C4-2B (cell line): ENCODE results near the gene SLC2A9.

Experiments used
- H3K27ac ChIP-seq: fragments of 450-650 bp; 2 replicates; pipeline ENCODE4 v1.5.1; 2017
- ZFX ChIP-seq: fragments of 450-650 bp; IDR thresholded peaks from 2 replicates; pipeline ENCODE4 v1.6.1; 2017
- TF ChIP-seq, protein P1 (sequence below): fragments of 450-650 bp; conservative IDR thresholded peaks from 2 replicates; pipeline ENCODE4 v1.5.1; 2017; ENCODE audit warnings: mild to moderate bottlenecking

The SLC2A9 gene

DNA sequence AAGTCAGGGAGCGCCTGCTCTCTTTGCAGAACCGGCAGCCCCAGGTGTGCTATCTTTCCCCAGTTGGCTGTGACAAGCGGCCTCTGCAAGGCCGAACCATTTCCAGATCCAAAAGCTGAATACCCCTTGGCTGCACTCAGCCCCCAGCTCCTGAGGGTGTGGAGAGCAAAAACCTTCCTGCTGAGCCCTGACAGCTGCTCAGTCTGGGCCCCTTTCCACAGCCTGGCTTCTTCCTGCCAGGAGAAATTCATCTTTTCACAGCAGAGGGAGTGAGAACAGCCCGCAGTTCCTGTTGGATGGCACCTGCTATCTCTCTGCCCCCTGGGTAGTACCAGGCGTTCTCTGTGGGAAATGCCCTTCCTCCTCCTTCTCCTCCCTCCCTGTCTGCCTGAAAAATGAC lies 161.5 kb downstream of the SLC2A9 start:
- H3K27ac ChIP-seq: no peak overlapping the region

DNA sequence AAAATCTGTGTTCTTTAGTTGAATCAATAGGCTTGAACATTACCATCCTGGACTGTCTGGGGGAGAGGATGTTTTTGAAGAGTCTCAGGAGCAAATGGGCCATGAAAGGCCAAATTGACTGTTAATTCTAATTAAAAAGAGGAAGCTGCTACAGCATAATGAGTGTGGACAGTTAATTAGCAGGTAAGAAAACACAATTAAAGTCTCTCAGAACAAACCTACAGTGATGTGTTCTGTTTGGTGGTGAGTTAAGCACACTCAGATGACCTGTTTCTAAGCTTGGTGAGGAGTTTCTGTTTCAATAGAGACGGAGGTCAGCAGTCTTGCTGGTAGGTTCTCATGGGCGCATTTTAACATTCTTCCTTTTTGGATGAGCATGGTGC lies 171.8 kb downstream of the SLC2A9 start:
- H3K27ac ChIP-seq: no peak overlapping the region
- TF ChIP-seq, protein P1, sequence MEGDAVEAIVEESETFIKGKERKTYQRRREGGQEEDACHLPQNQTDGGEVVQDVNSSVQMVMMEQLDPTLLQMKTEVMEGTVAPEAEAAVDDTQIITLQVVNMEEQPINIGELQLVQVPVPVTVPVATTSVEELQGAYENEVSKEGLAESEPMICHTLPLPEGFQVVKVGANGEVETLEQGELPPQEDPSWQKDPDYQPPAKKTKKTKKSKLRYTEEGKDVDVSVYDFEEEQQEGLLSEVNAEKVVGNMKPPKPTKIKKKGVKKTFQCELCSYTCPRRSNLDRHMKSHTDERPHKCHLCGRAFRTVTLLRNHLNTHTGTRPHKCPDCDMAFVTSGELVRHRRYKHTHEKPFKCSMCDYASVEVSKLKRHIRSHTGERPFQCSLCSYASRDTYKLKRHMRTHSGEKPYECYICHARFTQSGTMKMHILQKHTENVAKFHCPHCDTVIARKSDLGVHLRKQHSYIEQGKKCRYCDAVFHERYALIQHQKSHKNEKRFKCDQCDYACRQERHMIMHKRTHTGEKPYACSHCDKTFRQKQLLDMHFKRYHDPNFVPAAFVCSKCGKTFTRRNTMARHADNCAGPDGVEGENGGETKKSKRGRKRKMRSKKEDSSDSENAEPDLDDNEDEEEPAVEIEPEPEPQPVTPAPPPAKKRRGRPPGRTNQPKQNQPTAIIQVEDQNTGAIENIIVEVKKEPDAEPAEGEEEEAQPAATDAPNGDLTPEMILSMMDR: no peak
- no peak for TF ChIP-seq ZFX

More for the DNA sequence above, 161.5 kb downstream of the SLC2A9 start:
- no peak for TF ChIP-seq ZFX
- TF ChIP-seq, protein P1: no peak

DNA sequence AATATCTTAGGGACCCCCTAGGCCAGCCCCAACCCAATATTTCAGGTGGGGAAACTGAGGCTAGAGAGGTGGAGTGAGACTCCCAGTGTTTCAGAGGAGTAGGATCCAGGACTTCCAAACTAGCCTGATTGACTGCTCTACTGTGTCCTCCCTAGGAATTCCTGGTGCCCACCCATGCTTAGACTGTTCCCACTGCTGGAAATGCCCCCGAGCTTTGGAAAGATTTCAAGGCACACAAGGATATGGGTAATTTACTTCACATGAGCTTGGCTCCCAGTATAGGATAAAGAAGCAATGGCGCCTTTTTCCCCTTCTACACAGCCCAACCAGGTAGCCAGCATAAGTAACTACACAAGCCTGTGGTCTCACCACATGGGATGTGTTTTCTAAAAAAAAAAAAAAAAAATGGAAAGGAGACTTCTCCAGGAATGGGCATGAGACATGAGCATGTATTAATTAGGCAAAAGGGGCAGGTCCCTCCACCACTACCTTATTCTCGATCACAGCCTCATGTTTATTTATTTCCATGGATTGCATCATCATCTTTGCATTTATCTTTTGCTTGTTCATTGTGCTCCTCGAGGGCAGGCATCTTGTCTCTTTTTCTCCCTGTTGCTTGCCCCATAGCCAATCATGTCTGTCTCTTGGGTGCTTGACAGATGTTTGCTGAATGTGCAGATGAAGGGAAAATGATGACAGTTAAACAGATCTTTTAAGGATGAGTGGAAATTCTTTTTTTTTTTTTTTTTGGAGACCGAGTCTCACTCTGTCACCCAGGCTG lies 173.1 kb downstream of the SLC2A9 start:
- no peak for TF ChIP-seq ZFX
- no peak overlapping the region for H3K27ac ChIP-seq

DNA sequence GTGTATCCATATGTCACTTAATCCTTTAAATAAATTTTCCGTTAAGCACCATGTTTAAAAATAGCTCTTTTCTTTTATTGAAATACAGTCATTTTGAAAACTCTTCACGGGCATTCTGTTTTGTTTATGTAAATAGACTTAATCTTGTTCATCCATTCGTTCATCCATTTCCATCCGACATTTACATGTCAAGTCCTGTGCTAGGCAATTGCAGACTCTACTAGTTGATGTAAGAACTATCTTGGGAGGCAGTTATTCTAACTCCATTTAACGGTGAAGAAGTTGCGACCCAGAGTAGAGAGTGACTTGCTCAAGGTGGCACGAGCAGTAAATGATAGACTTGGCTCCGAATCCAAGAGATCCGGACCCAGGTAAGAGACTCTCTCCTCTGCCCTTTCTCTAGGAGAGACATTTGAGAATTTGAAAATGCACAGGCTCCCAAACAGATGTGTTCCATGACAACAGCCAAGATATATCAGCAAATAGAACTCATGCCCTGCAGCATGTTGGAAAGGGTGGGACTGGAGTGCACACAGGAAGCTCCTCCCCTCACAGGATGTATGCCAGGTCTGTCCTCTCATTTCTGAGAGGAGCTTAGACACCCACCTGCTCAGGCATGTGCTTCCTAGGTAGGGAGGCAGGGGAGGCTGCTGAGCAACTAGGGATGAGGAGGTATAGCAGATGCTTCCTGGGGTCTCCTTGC lies 175.4 kb downstream of the SLC2A9 start:
- no peak for TF ChIP-seq ZFX
- TF ChIP-seq, protein P1: no peak
- no peak overlapping the region for H3K27ac ChIP-seq

DNA sequence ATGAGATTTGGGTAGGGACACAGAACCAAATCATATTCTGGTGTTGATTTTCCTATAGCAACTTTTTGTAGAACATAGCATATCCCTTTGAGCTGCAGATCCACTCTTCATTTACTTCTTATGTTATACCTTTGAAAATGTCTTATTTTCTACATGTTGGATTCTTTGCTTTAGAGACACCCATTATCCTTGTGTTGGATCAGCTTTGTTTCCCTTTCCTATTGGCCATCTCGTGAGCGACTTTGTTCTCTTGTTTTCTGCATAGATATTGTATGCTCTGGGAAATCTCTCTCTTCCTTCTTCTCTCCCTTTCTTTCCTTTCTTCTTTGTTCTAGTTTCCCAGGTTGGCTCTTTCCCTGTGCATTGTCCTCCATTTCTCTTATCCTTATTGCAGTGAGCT lies 180.2 kb downstream of the SLC2A9 start:
- H3K27ac ChIP-seq: no peak overlapping the region
- TF ChIP-seq, protein P1: no peak
- TF ChIP-seq ZFX: no peak

DNA sequence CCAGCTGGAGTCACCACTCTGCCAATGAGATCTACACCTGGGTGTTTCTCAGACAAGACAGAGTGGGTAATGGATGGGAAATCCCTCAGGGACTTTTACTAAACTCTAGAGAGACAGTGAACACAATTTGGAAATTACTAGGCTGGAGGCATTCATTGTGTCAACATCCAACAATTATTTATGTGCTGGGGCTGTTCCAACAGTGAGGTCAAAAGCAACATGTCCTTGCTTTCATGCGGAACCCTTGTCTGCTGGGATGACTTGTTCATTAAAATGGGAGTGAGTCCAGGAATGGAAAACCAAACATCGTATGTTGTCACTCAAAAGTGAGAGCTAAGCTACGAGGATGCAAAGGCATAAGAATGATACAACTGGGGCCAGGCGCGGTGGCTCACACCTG lies 185.9 kb downstream of the SLC2A9 start:
- H3K27ac ChIP-seq: no peak overlapping the region
- TF ChIP-seq, protein P1: no peak
- TF ChIP-seq ZFX: no peak

DNA sequence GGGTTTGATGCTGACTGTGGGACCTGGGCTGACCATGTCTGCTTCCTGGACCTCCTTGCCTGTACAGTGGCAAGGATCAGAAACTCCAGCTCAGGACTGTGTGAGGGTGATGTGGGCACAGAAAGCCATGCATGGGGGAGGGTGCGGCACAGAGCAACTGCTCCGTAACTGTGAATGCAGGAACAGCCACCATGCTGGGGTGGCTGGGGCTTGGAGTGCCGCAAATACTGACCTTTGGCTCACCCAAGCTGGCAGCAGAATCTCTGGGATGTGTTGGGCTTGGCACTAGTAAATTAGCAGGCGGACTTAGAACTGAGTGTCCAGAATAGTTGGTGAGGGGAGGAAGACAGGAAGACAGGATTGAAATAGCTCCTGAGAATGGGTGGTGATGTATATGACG lies 187.9 kb downstream of the SLC2A9 start:
- TF ChIP-seq, protein P1: no peak
- TF ChIP-seq ZFX: no peak
- no peak overlapping the region for H3K27ac ChIP-seq
